Stimulated activated CD4-positive, alpha-beta T cell treated with anti-CD3 and anti-CD28 coated beads, Interleukin-12 subunit alpha, Interleukin-12 subunit beta, amount 100 ng/mL, for 24 hours (primary cell): ENCODE data around the gene GATB.
"Not testable (repeated sequence)": the region's sequence is repeated elsewhere in the genome, so short reads cannot be mapped to it uniquely, and the experiment has no call there.

Experiments
- DNase-seq, 2 experiments: peaks; one replicate each; pipeline ENCODE4 v3.0.0-alpha.2; 2020; ENCODE audit warnings: low read depth in 2 of 2

GATB gene

DNA sequence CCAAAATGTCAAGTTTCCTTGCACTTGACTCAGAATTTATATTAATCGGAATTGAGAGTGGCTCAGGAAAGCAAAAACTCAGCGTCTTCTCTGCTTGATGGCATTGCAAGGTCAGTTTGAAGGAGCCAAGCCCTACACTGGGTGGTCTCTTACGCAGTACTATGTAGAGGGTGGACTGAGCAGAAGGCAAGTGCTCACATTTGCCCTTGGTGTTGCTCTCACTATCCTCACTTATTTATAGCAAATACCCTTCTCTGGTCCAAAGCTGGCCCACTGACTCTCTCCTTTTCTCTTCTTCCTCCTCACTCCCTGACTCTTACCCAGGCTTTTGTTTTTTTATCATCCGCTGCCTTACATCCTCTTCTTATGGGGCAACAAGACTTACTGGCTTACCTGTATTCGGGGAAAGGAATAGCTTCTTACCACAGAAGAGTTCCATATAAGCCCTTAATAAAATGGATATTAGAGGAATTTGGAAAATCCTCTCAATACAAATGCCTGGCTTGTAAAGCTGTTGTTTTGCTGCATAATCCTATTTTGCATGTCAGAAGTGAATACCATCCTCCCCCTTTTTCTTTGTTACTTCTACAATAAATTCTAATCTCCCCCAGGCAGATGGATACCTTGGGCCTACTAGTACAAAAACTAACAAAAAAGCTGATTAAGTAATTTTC, 24.8 kb upstream of the GATB start:
- DNase-seq, result no peak

- no peak for DNase-seq
These were observed 23.9 kb upstream of the GATB start for GRCh38 chr4:151784706-151785105.

DNA sequence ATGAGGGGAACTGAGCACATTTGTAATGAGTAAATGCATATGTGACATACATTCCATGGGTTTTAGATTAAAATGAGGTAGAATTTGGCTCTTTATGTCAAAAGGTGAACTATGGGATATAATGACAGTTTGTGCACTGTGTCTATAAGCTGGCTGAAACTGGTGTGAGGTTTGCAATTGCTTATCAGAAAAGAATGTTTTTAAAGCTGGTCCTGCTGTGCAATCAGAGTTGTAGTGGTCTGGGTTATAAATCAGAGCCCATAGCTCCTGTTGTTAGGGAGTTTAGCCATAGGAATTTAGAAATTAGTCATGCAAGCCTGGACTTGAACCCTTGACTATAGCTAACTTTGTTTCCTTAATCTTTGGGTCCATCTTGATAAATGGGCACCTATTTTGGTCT, 23.1 kb upstream of the GATB start:
- no peak for DNase-seq

DNA sequence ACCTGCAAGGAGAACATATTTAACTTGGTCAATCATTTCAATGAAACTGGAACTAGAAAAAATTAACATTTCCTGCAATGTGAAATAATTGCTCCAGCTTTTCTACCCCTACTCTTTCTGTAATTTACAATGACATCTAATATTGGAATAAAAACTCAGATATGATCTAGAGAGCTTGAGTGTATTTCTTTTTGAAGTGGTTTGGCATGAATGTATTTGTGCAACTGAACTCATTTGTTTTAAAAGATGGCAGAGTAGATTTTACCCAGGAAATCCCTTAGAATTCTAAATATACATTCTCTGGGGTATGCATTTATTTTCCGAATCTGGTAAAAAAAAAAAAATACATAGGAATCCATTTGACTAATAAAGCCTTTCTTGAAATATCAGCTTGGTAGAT, 21.5 kb upstream of the GATB start:
- no peak for DNase-seq

DNA sequence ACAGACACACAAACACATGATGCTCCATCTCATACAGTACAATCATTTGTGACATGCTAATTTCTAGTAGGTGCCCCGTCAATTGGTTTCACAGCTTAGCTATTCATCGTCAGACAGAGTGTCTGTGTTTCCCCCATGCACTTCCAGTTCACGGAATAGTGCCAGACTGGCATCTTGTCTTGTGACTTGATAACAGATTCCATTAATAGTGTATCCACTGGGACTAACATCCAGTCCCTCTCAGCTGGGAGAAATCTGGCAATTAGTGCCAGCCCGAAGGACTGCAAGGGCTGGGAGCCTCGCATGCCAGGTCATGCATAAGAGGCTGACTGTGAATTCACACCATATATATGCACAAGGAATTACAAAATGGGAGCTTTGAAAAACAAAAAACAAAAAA, 20.2 kb upstream of the GATB start:
- DNase-seq, result no peak

GRCh38 chr4:151777471-151777870, 16.7 kb upstream of the GATB start:
- no peak for DNase-seq

DNA sequence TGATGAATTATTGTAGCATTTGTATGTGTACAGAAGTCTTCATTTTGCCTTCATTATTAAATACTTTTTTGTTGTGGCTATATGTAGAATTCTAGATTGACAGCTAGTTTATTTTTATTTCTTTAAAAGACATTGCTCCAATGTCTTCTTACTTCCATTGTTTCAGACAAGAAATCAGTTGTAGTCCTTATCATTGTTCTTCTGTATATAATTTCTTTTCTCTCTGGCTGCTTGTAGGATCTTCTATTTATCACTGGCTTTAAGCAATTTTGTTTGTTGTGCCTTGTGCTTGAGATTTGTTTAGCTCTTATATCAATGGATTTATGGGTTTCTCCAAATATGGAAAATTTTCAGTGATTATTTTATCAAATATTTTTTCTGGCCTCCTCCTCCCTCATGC, 13.5 kb upstream of the GATB start:
- no peak for DNase-seq

GRCh38 chr4:151772274-151772673, 11.5 kb upstream of the GATB start:
- no peak for DNase-seq

DNA sequence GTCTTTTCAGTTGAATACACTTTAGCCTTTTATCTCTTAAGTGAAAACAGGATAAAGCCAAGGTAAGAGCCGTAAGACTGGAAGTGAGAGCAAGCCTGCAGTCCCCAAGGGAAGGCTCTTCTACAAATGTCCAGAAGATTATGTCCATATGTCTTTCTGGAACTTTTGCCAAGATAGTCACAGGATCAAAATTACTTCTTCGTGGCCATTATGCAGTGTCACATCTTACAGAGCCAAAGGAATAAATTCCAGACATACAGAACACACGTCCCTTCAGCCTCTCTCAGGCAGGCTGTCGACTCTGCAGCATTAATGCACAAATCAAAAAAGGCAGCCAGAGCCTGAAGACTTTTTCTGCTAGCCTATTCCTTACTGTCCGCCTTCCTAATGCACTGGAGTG, 10.9 kb upstream of the GATB start:
- DNase-seq, result no peak

DNA sequence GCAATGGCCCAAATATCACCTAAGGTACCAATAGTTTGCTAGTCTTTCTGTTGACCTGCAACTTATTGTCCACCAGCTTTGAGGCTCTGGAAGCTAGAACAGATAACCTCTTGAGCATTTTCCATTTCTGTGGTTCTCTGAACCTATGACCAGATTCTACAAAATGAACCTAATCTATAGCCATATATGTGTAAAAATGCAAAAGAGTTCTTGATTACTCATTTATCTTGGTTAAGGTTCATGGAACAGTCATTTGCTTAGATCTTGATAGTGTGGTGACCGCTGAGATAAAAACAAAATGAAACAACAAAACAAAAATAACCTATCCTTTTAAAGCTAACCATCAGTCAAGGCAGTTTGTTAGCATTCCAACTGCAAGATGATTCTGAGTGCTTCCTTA, 9.3 kb upstream of the GATB start:
- DNase-seq, result no peak

GRCh38 chr4:151768835-151769234, 8.0 kb upstream of the GATB start:
- DNase-seq, result no peak

- DNase-seq, result no peak
These were observed 5.9 kb upstream of the GATB start for GRCh38 chr4:151766691-151767090.

GRCh38 chr4:151760002-151760401, 805 bp downstream of the GATB start:
- DNase-seq, result no peak

DNA sequence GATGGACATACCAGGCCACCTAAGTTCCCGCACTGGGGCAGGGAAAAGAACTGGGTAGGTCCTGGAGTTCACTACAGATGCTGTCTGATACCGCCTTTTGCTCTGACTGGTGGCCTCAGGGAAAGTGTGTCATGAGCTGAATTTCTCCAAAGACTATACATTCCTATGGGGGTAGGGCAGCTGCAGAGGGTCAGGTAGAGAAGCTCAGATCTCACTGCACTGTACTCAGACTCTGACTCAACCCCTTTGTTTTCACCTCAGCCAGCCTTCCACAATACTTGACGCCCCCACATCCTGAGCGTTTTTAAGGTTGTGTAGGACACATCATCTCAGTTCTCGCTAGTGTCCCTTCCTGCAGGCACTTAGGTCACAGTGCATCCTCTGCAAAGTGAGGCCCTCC, 7.8 kb downstream of the GATB start:
- no peak for DNase-seq

GRCh38 chr4:151750156-151750555, 10.7 kb downstream of the GATB start:
- no peak for DNase-seq

GRCh38 chr4:151745481-151746231, 15.2 kb downstream of the GATB start:
- DNase-seq, result no peak

DNA sequence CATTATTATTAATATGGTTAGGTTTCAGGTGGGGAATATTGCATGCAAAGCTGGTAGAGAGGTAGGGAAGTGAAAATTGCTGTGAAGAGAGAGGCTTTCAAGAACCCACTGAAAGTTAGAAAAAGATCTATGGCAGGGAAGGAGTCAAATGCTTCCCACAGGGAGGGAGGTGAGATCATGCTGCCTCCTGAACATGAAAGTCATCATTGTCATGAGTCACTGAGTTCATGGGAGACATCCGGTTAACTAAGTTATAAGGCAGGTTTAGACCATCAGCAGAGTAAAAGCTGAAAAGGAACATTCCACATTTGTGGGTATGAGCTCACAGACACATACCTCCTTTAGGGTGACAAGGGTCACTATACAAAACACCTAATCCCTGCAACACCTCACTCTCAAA, 16.2 kb downstream of the GATB start:
- no peak for DNase-seq

- no peak for DNase-seq
These were observed 16.9 kb downstream of the GATB start for GRCh38 chr4:151743894-151744293.

- no peak for DNase-seq
These were observed 17.5 kb downstream of the GATB start for GRCh38 chr4:151743128-151743854.

- no peak for DNase-seq
These were observed 21.9 kb downstream of the GATB start for GRCh38 chr4:151738720-151739517.

GRCh38 chr4:151736852-151737251, 24.0 kb downstream of the GATB start:
- not testable (repeated sequence) for DNase-seq

DNA sequence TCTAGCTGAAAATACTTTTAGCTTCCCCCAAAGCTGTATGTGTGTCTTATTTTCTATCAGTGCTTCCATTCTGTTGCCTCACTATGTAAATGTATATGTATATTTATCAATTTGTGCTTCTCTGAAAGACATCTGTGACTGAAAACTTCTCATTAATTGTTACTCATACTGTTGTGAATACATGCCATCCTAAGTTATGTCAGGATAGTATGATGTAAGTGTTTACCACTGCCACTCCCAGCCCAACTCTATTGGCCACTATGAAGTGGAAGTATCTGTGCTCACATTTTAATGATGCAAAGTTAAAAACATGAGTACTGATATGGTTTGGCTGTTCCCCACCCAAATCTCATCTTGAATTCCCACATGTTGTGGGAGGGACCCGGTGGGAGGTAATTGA, 24.4 kb downstream of the GATB start:
- DNase-seq, result no peak
